Lower leg skin (tissue), 3 donors: Measurements from ENCODE around the gene ABHD2.

ENCODE experiments used
- POLR2A ChIP-seq, 2 donors: fragments of 450-650 bp; IDR thresholded peaks; one replicate each; pipeline ENCODE4 v1.6.1; 2016 to 2017; ENCODE audit warnings: antibody characterized with exemption in 2 of 2, mild to moderate bottlenecking in 1 of 2, moderate library complexity in 1 of 2
- TF ChIP-seq, protein P1 (sequence below), 3 donors: fragments of 450-650 bp; IDR thresholded peaks; one replicate each; pipeline ENCODE4 v1.5.1; 2016; ENCODE audit warnings: antibody characterized with exemption in 3 of 3, mild to moderate bottlenecking in 3 of 3, moderate library complexity in 2 of 3

DNA sequence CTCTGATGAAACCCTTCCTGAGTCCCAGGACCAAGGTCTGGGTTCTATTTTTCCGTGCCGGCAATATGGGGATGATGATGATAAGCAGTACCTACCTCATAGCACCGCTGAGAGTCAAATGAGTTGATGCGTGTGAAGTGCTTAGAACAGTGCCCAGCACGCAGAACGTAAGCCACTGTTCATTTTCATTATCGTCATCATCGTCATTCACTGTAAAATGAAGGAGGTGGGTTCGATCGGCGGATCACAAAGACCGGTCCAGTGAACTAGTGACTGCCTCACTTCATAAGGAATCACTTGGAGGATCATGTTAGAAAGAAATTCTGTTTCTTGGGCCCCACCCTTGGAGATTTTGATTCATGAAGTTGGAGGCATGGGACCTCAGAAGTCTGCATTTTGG lies 88.9 kb downstream of the ABHD2 start:
- TF ChIP-seq, protein P1, sequence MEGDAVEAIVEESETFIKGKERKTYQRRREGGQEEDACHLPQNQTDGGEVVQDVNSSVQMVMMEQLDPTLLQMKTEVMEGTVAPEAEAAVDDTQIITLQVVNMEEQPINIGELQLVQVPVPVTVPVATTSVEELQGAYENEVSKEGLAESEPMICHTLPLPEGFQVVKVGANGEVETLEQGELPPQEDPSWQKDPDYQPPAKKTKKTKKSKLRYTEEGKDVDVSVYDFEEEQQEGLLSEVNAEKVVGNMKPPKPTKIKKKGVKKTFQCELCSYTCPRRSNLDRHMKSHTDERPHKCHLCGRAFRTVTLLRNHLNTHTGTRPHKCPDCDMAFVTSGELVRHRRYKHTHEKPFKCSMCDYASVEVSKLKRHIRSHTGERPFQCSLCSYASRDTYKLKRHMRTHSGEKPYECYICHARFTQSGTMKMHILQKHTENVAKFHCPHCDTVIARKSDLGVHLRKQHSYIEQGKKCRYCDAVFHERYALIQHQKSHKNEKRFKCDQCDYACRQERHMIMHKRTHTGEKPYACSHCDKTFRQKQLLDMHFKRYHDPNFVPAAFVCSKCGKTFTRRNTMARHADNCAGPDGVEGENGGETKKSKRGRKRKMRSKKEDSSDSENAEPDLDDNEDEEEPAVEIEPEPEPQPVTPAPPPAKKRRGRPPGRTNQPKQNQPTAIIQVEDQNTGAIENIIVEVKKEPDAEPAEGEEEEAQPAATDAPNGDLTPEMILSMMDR (IDR thresholded peaks at IDR 0.05), result no peak
- TF ChIP-seq POLR2A (IDR thresholded peaks at IDR 0.05), result no peak
